B cell (primary cell): Measurements from ENCODE around the gene CTTN. TPM values are rescaled to one million over a fixed set of nuclear protein-coding genes. Genes with fewer than 3 reads are reported as not detected.

Experiments
- ATAC-seq: fragments of 200-7000 bp; cut with Tn5 transposase; one replicate; pipeline ENCODE4 v1.10.0; 2021; ENCODE audit warnings: low read depth, mild to moderate bottlenecking, moderate number of reproducible peaks, moderate library complexity
- CTCF ChIA-PET: fragments of 350-600 bp; sonication (Branson Sonifier 250); formaldehyde crosslinking; loops from one replicate; lab custom pipeline; 2021; ENCODE audit warnings: antibody characterized with exemption, inconsistent platforms; lab: Charles Lee
- POLR2A ChIA-PET: fragments of 350-600 bp; sonication (Branson Sonifier 250); formaldehyde crosslinking; loops from one replicate; lab custom pipeline; 2021; ENCODE audit warnings: antibody characterized with exemption; lab: Charles Lee
- DNase-seq: peaks from one replicate; pipeline ENCODE4 v3.0.0; 2013
- H2AFZ ChIP-seq: 2 replicates; pipeline ENCODE4 v1.6.1; 2012; ENCODE audit warnings: mild to moderate bottlenecking, low read depth, low read length; ENCODE audit not compliant: insufficient read depth, poor library complexity, severe bottlenecking
- H3K27ac ChIP-seq, 2 donors: 1 replicate in 1 of 2; 2 replicates in 1 of 2; pipeline ENCODE4 v1.5.1; 2012 to 2013; ENCODE audit warnings: low read length in 2 of 2, mild to moderate bottlenecking in 2 of 2, moderate library complexity in 1 of 2
- H3K27me3 ChIP-seq, 4 experiments: fragments of 200-600 bp in 1 of 4; sonication (generic) in 1 of 4; replicated peaks in 1 of 4; 1 replicate in 2 of 4; 2 replicates in 2 of 4; pipeline versions ENCODE4 v1.6.1 to v1.7.0; 2013 to 2016; ENCODE audit warnings: low read length in 3 of 4, mild to moderate bottlenecking in 2 of 4, mixed read lengths in 1 of 4, moderate library complexity in 1 of 4; ENCODE audit not compliant: insufficient read depth in 4 of 4, control insufficient read depth in 3 of 4; ENCODE audit errors: control extremely low read depth in 1 of 4
- H3K36me3 ChIP-seq, 2 experiments: replicated peaks in 1 of 2; 1 replicate in 1 of 2; 2 replicates in 1 of 2; pipeline versions ENCODE4 v1.6.1 to v1.7.1; 2013; ENCODE audit warnings: low read length in 1 of 2; ENCODE audit not compliant: insufficient read depth in 2 of 2, control insufficient read depth in 1 of 2; ENCODE audit errors: control extremely low read depth in 1 of 2, extremely low read depth in 1 of 2
- H3K4me1 ChIP-seq, 2 donors: fragments of 200-600 bp in 1 of 2; sonication (generic) in 1 of 2; 1 replicate in 1 of 2; 2 replicates in 1 of 2; pipeline versions ENCODE4 v1.5.1 to v1.6.1; 2013 to 2017; ENCODE audit warnings: low read length in 2 of 2; ENCODE audit not compliant: control insufficient read depth in 2 of 2, insufficient read depth in 2 of 2
- H3K4me2 ChIP-seq: replicated peaks from 2 replicates; pipeline ENCODE3; 2012; ENCODE audit warnings: mild to moderate bottlenecking, low read depth, low read length; ENCODE audit not compliant: poor library complexity, severe bottlenecking
- H3K4me3 ChIP-seq, 5 experiments: fragments of 200-600 bp in 1 of 5; sonication (generic) in 1 of 5; 1 replicate in 3 of 5; 2 replicates in 2 of 5; pipeline versions ENCODE4 v1.5.1 to v1.7.0; 2011 to 2016; ENCODE audit warnings: low read length in 4 of 5, mild to moderate bottlenecking in 4 of 5, low read depth in 2 of 5, control low read depth in 1 of 5, moderate library complexity in 1 of 5; ENCODE audit not compliant: insufficient read depth in 1 of 5; ENCODE audit errors: control extremely low read depth in 1 of 5, extremely low read depth in 1 of 5
- H3K79me2 ChIP-seq: fragments of 200-600 bp; sonication (generic); one replicate; pipeline ENCODE4 v1.6.0; 2016; ENCODE audit warnings: low read length; ENCODE audit not compliant: control insufficient read depth, insufficient read depth
- H3K9ac ChIP-seq: fragments of 200-600 bp; sonication (generic); 2 replicates; pipeline ENCODE4 v1.6.1; 2017; ENCODE audit warnings: mild to moderate bottlenecking, low read length, moderate library complexity
- H3K9me3 ChIP-seq, 3 donors: one replicate each; pipeline versions ENCODE4 v1.6.1 to v1.7.1; 2013; ENCODE audit warnings: low read length in 2 of 3; ENCODE audit not compliant: control insufficient read depth in 2 of 3, insufficient read depth in 1 of 3; ENCODE audit errors: control extremely low read depth in 1 of 3
- H4K20me1 ChIP-seq: 2 replicates; pipeline ENCODE4 v1.6.0; 2012; ENCODE audit warnings: mild to moderate bottlenecking, low read length; ENCODE audit not compliant: insufficient read depth, control insufficient read depth, poor library complexity, severe bottlenecking
- H3K27ac Mint-ChIP-seq: one replicate; pipeline ENCODE4 v1.8.0; 2021; ENCODE audit warnings: mixed read lengths
- H3K27me3 Mint-ChIP-seq: one replicate; pipeline ENCODE4 v1.8.0; 2021; ENCODE audit warnings: mixed read lengths
- H3K4me1 Mint-ChIP-seq: one replicate; pipeline ENCODE4 v1.8.0; 2021; ENCODE audit warnings: mixed read lengths
- H3K4me3 Mint-ChIP-seq: one replicate; pipeline ENCODE4 v1.8.0; 2021; ENCODE audit warnings: mixed read lengths
- H3K9me3 Mint-ChIP-seq: one replicate; pipeline ENCODE4 v1.8.0; 2022; ENCODE audit warnings: mixed read lengths; ENCODE audit not compliant: insufficient read depth
- CTCF ChIP-seq: fragments of 200-600 bp; IDR thresholded peaks from one replicate; pipeline ENCODE4 v1.8.0; 2022; ENCODE audit warnings: antibody characterized with exemption, mild to moderate bottlenecking
- EZH2 ChIP-seq: IDR thresholded peaks from 2 replicates; pipeline ENCODE4 v1.6.1; 2012; ENCODE audit warnings: borderline replicate concordance, low read depth, mild to moderate bottlenecking, moderate library complexity, low read length; ENCODE audit not compliant: insufficient read depth, poor library complexity, severe bottlenecking
- WGBS: methylation state at CpG from one replicate; pipeline ENCODE4 v1.1.5; 2013; ENCODE audit warnings: missing lambda C conversion rate; ENCODE audit not compliant: insufficient coverage; 5-methylcytosine and 5-hydroxymethylcytosine counted together
- intact Hi-C: fragments of 100-400 bp; cut with micrococcal nuclease; formaldehyde crosslinking; loops from one replicate; pipeline ENCODE4 v1.10.0; 2022
- polyA plus RNA-seq: library from polyadenylated mRNA; depleted of rRNA; stranded (reverse); fragments of >200 nt; gene quantifications from 2 replicates; pipeline ENCODE4 v1.2.3, GENCODE V29; 2012
- total RNA-seq, 2 donors: library from RNA; stranded (reverse); fragments of 120-200 nt in 1 of 2; gene quantifications; 1 replicate in 1 of 2; 2 replicates in 1 of 2; pipeline versions ENCODE4 v1.2.3 to v1.2.4, GENCODE V29; 2013 to 2022

CTTN gene
- total and polyA plus RNA-seq, 2 donors (not counting 1 experiment from before 2014, with no cell fraction given), result 0.34 TPM; not detected in 1

GRCh38 chr11:70430671-70431574 lies 32.6 kb downstream of the CTTN start:
- Histone ChIP-seq H3K4me2 (no peak overlapping the region), H3K27me3 (peaks cover 0 to 26% (median 0%) of the 10 kb centered on the region in 4 experiments), H3K36me3 (no peaks in the 10 kb centered on the region), H3K79me2 (no peaks in the 10 kb centered on the region), H3K9me3 (peaks cover 0 to 2% (median 0%) of the 10 kb centered on the region in 3 donors), H3K27ac (no peak overlapping the region), H2AFZ (no peak overlapping the region), H3K4me3 (no peak overlapping the region), H3K9ac (no peak overlapping the region), H3K4me1 (no peaks in the 10 kb centered on the region), H4K20me1 (no peaks in the 10 kb centered on the region)
- ATAC-seq, result no peak
- Mint-ChIP-seq H3K27me3 (peaks cover 36% of the 10 kb centered on the region), H3K9me3 (no peaks in the 10 kb centered on the region), H3K27ac (no peak overlapping the region), H3K4me1 (peaks cover 10% of the 10 kb centered on the region), H3K4me3 (no peak overlapping the region)
- ChIA-PET POLR2A (no interaction called here), CTCF (no interaction called here)
- TF ChIP-seq EZH2, result no peak
- TF ChIP-seq CTCF, result no peak
- intact Hi-C loops, result no loop called here
- DNase-seq, result no peak
- 94% methylated on average over 24 of the region's 25 CpGs for WGBS

- no peaks in the 10 kb centered on the region for H3K79me2 ChIP-seq
- no peaks in the 10 kb centered on the region for H3K36me3 ChIP-seq
- no peak overlapping the region for H2AFZ ChIP-seq
- no peak for TF ChIP-seq EZH2
- TF ChIP-seq CTCF, result no peak
- Mint-ChIP-seq H3K4me3 (no peak overlapping the region), H3K9me3 (no peaks in the 10 kb centered on the region), H3K4me1 (peaks cover 13% of the 10 kb centered on the region), H3K27me3 (peaks cover 37% of the 10 kb centered on the region), H3K27ac (peak overlapping the region; percentile 50)
- H4K20me1 ChIP-seq, result no peaks in the 10 kb centered on the region
- WGBS, result 94% methylated on average over 12 of the region's 12 CpGs
- H3K27me3 ChIP-seq, result peaks cover 0 to 26% (median 0%) of the 10 kb centered on the region in 4 experiments
- ChIA-PET CTCF (no interaction called here), POLR2A (no interaction called here)
- intact Hi-C loops, result no loop called here
- no peak overlapping the region for H3K4me2 ChIP-seq
- ATAC-seq (no peak), DNase-seq (no peak)
- peaks cover 0 to 2% (median 0%) of the 10 kb centered on the region in 3 donors for H3K9me3 ChIP-seq
- no peak overlapping the region for H3K9ac ChIP-seq
- H3K4me1 ChIP-seq, result peaks cover 3 to 4% of the 10 kb centered on the region in 2 donors
- H3K27ac ChIP-seq, result no peak overlapping the region
- no peak overlapping the region for H3K4me3 ChIP-seq
These were observed 33.3 kb downstream of the CTTN start for GRCh38 chr11:70431611-70432010.
